Fibroblast of gingiva (primary cell): ENCODE data around the gene MORC2.
A peak's percentile ranks its signal among the peaks of the same experiment; 100 is the strongest.

ENCODE experiments used
- DNase-seq: peaks from one replicate; pipeline ENCODE4 v3.0.0-alpha.2; 2011; ENCODE audit warnings: low read depth

MORC2 gene

DNA sequence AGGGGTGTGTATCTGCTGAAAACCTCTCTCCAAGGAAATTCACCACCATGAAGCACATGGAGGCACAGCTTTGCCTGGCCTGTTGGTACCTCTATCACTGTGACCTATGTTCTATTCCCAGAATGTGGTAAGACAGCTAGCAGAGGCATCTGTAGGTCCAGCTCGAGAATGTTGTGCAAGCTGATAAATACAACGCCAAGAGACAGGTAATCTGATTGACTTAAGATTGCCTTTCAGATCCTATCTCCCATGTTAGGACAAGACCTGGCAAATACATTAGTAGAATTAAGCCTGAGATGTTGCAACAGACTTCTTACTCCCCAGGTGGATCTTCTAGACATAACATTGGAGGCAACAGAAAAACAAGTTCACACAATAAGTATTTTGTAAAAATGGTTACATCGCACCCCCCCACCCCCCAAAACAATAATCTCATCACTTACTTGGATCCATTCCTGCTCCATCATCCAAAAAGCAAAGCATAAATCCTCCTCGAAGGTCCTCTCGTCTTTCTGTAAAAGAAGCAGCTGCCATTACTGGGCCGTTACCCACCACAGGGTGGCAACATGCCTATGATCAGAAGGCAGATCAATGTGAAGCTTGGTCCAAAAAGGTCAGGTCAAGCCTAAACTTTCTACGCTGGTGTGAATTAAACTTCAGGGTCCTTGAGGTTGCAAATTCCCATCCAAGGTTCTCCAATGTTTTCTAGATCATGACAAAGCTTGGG is 18.5 kb downstream of the MORC2 start:
- DNase-seq, result no peak

DNA sequence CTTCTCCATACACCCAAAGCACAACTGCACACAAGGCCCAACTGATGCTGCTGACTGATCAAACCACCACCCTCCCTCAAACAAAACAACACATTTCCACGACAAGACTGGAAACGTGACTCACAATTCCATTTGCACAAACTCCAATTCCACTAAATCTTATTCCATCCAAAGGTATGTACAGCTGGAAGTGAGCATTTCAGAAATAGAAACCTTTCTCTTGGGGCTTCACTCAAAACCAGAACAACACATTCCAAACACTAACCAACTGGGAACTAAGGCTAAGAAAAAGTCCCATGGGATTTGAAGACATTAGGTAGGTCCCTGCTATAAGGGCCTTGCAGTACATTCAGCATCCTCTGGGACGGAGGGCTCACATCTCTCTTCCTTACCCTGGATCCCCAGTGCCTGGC is 19.6 kb downstream of the MORC2 start:
- DNase-seq, result no peak

DNA sequence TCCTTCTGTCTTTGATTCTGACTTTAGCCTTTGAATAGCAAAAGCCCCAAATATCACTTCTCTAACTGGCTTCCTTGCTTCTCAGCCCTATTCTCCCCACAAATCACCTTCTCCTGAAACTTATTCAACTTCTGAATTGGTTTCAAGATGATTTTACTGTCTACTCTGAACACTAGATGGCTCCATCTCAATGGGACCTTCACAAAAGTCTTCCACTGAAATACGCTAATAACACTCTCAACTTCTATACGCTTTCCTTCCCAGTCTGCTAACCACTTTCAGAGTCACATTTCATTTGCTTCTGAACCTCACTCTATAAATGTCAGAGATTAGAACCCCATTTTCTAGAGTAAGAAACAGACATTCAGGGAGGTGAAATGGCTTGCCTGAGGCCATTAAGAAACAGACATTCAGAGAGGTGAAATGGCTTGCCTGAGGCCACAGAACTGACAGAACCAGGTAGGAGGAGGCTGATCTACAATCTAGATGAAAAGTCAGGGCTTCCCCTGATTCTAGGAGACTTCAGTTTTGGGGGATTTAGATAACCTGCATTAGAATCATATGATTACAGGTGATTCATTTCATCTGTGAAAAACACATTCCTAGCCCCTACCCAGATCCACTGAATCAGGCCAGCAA is 20.6 kb downstream of the MORC2 start:
- DNase-seq, result peak; percentile 53

DNA sequence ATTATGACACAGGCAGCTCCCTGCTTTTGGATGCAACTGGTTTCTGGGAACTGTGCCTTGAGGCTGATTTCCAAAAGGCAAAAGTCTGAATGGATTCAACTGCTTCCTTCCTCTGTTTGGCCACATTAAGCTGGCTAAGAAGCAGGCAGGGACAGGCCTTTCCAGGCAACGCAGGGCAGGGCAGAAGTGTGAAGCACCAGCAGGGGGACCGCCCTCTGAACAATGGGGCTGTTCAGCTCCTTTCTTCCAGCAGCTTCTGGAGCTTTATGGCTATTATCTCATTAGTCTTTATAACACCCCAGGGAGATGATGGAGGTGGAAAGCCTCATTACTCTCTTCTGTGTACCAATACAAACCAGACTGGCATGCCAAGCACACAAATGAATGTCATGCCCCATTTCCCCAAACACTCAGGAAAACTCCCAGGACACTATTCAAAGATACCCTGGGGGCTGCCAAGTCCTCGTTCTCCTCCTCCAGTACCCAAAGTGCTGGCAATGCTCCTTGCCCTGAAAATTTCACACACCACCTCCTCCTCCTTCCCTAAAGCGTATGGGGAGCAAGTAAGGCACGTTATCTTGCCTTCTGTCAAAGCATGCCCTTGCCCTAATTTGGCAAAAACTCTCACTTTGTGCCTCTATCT is 21.3 kb downstream of the MORC2 start:
- DNase-seq, result no peak

DNA sequence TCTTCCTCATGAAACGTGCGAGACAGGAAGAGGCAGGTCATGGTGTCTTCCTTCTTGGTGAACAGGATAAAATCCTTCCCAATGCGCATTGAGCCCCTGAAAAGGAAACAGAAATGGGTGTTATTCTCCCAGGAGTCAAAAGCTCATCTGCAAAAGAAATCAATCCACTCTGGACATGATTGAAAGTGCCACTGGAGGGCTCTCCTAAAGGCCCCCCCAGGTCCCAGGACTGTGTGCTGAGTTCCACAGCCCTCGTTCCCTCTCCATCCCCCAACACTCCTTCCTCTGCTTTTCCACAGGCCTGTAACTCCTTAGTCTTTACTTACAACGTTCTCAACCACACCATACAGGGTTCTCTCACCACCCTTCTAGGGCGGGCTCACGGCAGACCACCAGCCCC is 22.2 kb downstream of the MORC2 start:
- DNase-seq, result no peak

DNA sequence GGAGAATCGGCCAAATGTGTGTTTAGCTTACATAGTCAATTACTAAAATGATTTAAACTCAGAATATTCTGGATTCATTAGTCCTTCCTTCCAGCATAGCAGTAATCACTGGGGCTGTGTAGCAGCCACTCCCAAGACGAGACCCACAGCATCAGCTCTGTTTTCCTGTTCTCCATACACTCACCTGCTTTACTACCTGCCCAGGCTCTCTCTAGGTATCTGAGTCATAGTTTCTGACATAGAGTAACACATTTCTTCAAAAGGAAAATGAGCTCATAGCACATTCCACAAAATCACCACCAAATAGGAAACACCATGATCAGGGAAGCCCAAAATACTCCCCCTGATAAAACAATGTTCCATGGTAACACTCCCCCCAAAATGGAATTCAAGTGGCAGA is 22.9 kb downstream of the MORC2 start:
- no peak for DNase-seq

DNA sequence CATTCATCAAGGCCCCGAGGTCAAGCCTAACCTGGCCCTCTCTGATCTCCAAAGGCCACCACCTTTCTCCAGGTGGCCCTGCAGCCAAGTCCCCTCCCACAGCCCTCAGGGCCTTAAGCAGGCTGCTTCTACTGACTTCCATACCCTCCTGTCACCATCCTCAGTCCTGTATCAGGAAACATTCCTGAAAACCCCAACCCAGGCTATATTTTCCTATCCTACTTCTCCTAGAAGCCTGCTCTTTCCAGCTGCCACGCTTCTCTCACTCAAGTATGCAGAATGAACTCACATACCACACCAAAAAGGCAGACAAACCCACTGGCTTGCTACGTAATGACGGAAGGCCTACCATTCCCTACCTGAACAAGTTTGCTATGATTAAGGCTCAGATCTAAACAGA is 23.6 kb downstream of the MORC2 start:
- no peak for DNase-seq

DNA sequence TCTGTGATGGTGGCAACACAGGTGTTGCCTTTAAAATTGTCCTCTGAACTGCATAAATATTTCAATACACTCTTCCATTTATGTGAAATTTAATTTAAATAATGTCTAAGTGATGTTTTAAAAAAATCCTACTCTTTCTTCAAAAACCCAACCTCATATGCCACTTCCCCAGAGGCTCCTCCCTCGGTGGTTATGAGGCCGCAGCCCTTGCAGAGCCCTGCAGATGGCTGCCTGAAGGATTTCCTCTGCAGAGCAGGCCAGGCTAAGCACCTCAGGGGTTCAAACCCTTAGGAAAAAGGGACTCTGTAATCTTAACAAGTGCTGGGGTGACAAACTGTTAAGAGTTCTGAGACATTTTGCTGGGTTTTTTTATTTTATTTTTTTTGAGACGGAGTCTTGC is 25.2 kb downstream of the MORC2 start:
- no peak for DNase-seq

DNA sequence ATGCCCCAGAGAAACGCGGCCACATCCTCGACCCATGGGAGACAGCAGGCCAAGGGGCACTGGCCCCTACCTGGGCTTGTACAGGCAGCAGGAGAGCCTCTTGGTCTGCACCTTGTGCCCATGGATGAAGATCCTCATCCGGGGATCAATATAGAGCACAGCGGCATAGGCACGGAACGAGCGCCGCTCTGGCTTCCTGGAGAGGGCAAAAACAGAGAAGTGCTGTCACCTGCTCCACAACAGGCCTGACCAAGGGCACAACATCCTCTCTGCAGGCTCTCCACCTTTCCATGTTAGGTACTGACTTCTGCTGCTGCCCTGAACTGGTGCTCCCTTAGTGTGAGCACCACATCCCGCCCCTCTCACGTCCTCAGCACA is 27.2 kb downstream of the MORC2 start:
- no peak for DNase-seq

DNA sequence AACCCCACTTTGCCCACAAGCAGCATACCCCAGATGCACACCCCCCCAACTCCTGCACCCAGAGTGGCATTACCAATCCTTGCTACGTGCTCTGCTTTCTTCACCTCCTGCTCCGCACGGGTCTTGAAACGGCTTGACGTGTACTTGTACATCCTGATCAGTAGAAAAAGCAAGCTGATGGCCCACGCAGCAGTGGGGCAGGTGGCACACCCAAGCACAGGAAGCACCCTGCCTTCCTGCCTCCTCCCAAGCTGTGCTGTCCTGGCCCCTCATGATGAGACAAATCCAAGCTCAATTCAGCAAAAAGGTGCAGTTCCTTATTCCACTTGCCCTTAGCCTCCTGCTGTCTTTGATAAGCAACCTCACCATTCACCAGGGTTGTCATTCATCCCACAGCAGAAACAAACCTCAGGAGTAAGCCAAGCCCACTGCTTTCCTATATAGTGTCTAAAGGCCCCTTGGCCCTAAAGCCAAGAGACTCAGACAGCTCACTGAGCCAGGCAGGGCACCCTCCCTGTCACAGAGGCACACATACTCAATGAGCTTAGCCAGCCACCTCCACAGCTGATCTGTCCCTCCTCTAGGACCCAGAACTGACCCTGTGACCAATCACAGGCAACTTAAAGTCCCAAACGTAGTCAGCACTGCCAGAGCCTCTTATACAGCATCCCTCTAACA is 27.8 kb downstream of the MORC2 start:
- DNase-seq, result no peak

DNA sequence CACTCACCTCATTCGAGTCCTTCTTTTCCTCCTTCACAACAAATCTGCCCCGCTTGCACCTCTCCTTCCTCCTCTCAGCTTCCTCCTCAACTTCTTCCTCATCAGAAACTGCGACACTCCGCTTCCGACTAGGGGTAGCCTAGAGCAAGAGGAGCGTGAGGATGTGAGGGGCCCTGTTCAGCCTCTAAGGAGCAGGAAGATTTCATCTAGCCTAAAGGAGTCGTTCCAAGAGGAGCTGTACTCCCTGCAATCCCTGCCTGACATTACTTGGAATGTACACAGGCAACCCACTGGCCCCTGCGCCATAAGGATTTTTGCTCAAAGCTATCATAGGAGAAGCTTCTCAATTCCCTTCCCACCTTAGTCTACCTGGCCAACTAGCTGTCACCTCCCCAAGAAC is 34.5 kb downstream of the MORC2 start:
- no peak for DNase-seq

DNA sequence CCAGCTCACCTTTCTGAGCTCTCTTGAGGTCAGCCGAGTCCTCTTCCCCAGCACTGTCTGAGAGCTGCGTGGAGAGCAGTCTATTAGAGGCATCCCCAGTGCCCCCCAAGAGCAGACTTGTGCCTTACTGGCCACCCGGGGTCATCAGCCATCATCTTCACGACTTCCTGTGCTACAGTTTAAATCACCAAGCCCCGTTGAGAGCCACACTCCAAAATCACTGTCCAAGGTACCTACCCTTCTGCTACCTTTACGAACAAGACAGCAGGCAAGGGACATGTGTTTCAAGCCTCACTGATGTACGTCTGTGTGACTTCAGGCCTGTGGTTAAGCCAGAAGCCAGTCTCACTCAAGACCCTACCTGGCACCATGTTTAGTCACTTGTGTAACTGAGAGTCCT is 35.1 kb downstream of the MORC2 start:
- DNase-seq, result no peak

DNA sequence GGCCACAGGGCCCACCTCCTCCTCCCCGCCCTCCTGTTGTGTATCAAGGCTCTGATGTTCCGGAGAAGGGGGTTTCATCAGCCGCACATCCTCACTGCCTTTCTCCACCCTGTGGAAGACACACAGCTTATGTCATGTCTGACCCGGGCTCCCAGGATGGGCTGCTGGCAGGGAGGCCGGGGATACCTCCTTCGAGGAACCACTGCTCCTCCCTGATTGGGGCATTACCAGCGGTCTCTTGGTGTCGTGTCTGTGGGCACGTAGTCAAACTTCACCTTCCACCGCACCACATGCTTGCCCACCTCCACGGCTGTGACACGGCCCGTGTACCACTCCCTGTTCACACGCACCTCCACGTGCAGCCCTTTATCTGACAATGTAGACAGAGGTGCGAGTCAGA is 35.9 kb downstream of the MORC2 start:
- no peak for DNase-seq

DNA sequence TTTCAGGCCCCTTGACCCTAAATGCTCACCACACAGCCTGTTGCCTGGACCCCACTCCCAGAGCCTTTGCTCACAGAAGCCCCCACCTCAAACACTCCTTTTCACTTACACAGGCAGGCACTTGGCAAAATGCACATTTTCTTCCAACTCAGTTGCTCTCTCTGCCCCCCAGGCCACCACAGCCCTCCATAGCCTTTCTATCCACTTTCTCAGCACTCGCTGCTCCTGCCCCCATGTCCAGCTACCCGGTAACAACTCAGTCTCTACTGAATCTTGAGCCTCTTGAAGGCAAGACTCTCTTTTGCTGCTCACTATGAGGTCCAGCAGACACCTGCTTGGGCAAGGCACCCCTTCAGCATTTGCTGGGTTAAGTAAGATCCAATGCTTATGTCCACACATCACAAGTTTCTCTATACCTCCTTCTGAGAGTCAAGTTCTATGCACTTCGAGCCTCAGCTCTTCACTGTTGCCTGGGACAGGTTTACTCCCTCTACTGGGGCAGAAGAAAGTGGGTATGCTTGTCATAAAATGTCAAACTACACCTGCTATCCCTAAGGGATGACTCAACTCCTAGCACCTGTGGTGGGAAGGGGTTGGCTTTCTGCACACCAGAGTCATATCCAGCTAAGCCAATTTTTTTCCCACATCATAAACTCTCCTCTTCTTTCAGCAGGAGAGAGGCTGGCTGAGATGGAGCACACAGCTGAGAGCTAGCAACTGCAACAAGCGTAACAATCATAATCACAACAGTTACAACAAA is 36.9 kb downstream of the MORC2 start:
- DNase-seq, result no peak

DNA sequence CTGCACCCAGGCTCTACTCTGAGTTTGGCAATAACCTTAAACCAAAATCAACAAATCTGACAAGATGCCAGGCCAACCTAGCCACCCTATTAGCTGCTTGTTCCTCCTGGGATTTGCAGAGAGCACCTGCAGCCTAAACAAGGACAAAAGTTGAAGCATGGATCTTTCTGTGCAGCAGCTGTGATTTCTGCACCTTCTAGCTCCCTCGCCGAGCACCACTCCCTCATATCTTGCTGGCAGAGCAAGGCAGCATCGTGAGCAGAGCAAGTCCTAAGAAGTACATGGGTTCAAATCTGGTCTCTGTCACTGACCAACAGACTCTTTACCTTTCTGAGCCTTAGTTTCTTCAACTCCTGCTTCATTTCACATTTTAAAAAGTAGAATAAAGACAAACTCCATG is 38.3 kb downstream of the MORC2 start:
- DNase-seq, result no peak

DNA sequence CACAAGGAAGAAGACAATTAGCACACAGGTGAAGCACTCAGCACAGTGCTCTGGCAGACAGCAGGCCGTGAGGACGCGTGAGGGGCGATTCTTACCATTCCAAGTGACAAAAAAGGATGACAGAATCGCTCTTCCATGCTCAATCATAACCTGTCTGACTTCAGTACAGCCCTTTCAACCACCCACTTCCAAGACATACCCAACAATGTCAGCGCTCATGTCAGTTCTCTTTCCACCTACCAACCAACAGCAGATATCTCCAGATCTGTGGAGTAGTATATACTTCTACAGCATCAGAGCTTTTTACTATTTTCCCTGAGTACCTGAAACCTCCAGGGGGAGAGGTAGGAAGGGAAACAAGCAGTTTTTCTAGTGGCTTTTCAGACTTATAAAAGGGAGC is 40.2 kb downstream of the MORC2 start:
- DNase-seq, result no peak

DNA sequence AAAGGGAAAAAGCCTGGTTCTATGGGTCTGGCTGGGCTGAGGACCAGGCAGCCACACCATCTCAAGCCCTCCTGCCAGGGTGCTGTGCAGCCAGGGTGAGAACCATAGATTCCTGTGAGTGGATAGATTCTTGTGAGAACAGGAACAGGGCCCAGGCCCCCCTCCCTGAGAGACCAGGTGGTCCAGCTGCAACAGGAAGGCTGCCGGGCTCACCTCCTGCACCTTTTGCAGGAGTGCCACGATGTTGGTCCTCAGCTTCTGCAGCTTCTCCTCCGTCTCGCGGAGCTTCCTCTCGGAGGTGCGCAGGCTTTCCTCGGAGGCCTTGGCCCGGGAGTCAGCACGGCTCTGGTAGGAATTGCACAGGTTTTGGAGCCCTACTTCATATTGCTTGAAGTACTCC is 40.8 kb downstream of the MORC2 start:
- no peak for DNase-seq

DNA sequence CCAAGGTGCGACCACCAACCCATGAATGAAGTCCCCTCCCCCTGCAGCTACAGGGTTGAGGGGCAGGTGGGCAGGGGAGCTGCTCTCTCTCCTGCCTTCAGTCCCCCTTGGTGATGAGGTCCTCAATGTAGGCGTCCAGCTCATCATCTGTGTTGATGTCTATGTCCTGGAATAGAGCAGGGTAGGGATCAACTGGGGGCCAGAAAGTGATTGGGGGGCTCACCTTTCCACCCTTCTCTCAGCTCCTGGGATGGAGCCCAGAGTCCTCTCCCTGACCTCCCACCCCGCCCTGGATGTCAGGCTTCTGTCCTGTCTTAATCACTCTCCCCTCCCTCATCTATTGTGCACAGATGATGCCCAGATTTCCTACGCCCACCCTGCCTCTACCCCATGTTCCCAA is 41.9 kb downstream of the MORC2 start:
- no peak for DNase-seq

DNA sequence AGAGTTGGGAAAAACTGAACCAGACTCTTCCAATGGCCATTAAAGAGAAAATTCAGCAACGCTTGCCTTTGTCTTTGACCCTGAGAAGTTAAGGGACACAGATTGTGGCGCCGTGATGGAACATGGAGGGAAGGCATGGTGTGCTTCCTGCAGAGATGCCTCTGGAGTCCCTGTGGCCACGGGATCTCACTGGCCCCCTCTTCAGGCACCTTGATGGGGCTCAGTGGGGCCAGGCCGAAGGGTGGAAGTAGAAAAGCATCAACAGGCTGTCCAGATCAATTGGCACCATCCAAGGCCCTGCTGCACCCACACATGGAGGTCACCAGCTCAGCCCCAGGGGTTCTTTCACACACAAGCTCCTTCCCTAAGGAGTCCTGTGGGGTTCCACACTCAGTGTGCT is 42.9 kb downstream of the MORC2 start:
- no peak for DNase-seq

DNA sequence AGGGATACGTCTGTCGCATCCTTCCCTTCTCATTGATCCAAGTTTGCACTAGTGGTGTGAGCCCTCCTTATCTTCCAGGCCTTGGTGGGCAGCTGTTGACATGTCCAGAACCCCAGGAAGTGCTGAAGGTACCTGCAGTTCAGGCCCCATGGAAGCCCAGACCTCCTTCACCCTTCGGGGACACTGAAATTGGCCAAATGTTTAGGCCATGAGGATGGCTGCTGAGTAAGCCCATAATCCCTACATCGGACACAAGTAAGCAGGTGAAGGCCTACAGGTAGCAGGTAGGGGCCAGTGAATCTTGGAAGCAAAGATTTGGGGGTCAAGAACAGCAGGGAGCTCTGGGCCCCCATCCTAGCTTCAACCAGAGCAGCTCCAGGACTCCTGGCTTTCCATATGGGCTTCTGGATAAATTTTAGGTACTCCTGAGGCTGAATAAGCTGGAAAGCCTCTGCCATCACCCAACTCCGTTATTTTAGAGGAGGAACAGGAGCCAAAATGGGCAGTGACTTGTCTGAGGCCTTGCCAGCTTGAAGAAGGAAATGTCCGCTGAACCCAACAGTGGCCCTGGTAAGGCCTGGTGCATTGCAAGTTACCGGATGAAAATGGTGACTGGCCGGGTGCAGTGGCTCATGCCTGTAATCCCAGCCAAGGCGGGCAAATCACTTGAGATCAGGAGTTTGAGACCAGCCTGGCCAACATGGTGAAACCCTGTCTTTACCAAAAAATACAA is 45.2 kb downstream of the MORC2 start:
- DNase-seq, result no peak

DNA sequence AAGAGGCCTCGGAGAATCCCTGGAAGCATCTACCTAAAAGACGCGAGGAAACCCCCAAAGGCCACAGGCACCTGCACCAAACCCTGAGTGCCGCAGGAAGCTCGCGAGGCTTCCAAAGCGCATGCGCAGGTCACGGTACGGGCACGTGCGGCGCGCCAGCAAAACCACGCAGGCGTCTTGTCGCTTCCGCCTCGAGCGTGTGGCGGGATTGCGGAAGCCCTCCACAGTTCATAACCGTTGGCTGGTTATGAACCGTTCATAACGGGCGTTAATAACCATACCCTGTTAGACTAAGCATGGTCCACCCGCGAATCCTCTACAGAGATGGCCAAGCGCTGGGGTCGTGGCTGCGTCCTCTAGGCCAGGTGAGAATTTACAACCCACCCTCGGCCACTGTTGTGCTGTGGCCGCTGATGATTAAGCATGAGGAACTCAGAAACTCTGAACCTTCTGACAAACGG is 46.4 kb downstream of the MORC2 start:
- DNase-seq, result peak; percentile 62

DNA sequence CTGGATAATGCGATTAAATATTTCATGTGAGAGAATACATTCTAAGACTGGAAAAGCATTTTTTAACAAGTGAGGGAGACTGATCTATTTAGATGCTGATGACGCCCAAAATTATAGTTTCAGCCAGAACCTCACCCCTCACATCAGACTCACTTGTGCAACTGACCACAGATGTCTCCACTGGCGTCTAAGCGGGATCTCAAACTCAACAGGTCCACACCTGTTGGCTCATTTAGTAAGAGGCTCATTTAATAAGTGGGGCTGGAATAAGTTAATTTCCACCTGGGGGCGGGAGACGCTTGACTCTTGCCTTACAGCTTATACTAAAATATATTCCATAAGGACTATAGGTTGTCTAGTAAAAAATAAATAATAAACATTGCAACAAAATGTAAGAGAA is 47.5 kb downstream of the MORC2 start:
- DNase-seq, result no peak
